GM18505 (cell line): ENCODE data around the gene ZFP90.
A peak's percentile ranks its signal among the peaks of the same experiment; 100 is the strongest.

Experiments
- ATAC-seq: cut with Tn5 transposase; IDR thresholded peaks from one replicate; pipeline ENCODE4 v1.9.1; 2021; ENCODE audit not compliant: unreplicated experiment
- POLR2A ChIP-seq: IDR thresholded peaks from 4 replicates; pipeline ENCODE4 v1.6.1; 2011; ENCODE audit warnings: borderline replicate concordance; ENCODE audit not compliant: insufficient read depth, insufficient read length; ENCODE audit errors: extremely low read depth

Gene ZFP90

DNA sequence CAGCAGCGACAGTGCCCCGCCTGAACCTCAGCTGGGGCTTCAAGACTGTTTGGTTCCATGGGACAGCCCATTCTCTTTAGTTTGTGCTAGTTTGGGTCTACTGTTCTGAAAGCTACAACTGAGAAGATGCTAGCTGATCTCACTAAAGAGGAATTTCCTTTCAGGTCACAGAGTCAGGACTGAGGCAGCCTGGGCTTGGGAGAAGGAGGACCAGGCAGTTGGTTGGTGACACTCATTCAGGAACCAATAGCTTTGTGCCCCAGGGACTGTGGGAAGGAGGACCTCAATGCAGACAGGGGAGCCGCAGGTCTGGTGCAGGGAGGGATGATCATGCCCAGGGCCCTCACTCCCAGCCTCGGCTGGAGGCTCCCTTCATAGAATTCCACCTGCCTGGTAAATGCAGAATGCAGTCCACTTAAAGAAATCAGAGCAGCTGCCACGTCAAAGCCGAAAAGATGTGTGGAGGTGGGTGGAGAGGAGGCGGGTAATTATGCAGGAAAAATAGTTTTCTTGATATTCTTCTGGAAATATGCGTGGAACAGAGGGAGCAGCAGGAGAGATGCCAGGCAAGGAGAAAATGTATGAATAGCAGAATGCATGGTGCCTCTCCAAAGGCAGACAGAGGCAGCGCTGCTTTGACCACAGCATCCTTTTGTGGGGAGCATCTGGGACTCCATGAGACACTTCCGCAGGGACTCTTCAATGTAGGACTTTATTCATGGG lies 32.6 kb upstream of the ZFP90 start:
- TF ChIP-seq POLR2A: no peak
- ATAC-seq: no peak

DNA sequence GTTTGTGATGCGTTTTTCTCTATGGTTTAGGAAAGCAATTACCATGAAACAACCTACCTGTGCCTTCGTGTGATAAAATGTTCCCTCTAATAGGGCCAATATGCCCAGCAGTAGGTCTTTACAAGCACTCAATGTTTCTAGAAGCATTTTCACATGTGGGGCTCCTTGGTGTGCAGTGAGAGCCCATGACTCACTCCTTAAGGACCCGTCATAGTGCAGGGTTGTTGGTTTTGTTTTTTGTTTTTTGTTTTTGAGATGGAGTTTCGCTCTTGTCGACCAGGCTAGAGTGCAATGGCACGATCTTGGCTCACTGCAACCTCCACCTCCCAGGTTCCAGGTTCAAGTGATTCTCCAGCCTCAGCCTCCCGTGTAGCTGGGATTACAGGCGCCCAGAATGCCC lies 31.1 kb upstream of the ZFP90 start:
- no peak for ATAC-seq
- no peak for TF ChIP-seq POLR2A

DNA sequence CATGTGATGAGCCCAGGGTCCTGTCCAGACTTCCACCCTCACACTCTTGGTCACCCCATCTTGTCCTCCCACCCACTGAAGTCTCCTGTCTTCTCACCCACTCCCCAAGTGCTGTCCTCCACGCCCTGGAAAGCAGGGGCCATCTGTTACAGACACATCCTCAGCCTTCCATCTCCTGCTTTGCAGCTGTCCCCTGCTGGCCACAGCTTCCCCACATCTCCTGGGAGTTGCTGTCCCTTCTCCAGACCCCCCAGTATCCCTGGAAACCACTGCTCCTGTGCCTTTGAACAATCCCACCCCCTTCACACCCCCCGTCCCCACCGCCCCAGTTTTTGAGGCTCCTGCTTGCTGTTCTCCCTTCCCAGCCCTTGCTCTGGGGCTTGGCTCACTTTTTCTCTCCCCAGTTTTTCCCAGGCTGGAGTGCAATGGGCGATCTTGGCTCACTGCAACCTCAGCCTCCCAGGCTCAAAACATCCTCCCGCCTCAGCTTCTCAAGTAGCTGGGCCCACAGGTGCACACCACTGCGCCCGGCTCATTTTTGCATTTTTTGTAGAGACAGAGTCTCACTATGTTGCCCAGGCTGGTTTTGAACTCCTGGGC lies 30.4 kb upstream of the ZFP90 start:
- TF ChIP-seq POLR2A: no peak
- no peak for ATAC-seq

DNA sequence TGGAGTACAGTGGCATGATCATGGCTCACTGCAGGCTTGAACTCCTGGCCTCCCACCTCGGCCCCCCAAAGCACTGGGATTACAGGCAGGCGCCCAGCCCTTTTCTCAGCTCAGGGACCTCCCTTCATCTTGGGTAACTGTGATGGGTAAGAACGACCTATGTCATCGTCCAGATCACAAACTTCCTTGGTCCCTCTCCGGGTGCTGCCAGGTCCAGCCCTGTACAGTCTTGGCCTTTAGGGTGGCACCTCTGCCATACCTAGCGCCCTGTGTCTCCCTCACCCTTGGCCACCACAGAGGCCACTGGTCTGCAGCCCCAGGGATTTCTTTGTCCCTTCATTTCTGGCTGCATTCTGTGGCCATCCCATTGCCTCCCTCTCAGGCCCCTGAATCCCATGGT lies 29.7 kb upstream of the ZFP90 start:
- no peak for ATAC-seq
- TF ChIP-seq POLR2A: no peak

DNA sequence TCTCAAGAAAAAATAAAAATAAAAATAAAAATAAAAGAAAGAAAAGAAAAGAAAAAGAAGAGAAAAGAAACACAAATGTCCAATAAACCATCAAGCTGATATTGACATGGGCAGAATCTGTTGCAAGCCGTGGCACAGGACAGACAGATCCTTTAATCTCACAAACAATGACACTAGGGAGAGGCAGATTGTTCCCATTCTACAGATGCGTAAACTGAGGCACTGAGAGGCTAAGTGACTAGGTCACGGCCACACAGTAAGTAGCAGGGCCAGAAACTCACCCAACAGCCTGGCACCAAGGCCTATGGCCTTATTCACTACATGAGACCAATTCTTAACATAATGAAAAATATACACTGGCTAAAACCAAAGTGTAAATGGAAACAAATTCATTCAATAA lies 28.3 kb upstream of the ZFP90 start:
- ATAC-seq: no peak

DNA sequence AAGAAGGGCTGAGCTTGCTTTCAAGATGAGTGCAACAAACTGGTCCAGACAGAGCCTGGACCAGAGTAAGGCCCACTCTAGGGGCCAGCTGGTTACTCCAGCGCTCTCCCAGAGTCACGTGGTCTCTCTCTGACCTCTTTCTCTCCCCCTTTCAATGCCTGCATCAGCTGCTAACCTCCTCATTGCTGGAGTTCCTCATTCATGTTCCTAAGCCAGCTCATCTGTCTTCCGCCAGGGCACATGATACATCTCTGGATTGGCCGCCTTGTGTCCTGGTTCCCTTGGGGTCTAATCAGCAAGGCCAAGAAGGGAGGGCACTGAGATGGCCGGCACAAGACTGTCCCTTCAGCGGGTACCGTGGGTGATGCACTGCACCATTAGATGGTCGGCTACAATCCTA lies 26.9 kb upstream of the ZFP90 start:
- no peak for TF ChIP-seq POLR2A
- no peak for ATAC-seq

More for the DNA sequence above, 28.3 kb upstream of the ZFP90 start:
- no peak for TF ChIP-seq POLR2A

DNA sequence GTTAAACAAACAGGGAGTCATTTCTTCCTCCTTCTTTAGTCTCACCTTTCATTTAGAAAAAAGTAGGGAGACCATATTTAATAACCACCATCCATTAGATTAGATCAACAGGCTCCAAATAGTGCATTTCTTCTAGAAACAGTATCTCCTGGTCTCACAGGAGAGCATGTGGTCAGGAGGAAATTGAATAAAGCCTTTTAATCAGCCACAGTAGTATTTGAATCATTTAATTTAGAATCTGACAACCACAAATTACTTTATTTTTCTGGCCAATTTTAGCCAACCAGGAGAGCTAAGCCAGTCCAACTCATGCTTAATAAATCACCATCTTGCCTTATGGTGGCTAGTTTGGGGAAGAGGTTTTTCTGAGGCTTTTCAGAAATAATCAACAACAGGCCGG lies 26.3 kb upstream of the ZFP90 start:
- no peak for ATAC-seq
- no peak for TF ChIP-seq POLR2A

DNA sequence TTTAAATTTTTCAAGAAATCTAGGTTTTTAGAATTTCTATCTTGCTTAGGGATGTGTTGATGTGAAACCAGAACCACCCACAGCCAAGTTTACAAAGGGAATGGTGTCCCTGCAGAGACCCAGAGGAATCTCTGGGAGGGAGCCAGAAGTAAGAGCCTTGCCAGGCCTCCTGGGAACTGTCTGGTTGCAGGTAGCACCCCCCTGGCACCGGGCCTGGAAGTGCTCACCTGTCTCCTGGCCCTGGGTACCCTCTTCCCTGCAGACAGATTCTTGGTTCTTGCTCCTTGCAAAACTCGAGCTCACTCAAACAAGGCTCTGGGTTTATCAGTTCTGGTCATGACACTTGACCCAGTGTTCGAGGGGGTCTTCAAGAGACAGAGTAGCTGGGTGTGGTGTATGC lies 24.6 kb upstream of the ZFP90 start:
- no peak for TF ChIP-seq POLR2A
- ATAC-seq: no peak

DNA sequence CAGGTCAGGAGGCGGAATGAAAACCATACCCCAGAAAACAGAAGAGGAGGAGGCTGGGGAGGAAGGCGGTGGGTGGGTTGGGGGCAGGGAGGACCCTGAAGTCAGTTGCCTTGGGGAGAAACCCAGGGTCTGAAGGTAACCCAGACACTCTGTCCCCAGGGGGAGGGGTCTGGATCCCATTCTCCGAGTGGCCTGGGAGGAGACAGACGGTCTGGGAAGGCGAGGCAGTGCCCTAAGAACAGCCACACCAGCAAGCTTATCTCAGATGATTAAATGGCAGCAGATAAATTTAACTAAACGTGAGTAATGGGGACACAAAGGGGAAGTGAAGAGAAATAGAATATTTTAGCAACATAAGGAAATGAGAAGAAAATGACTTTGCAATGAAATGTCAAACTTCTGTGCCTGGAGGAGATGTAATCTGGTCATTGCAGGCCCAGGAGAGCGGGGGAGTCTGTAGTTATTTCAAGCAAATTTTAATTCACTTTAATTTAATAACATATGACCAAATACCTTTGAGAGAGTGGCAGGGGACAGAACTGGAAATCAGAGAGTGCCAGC lies 21.4 kb upstream of the ZFP90 start:
- no peak for TF ChIP-seq POLR2A

DNA sequence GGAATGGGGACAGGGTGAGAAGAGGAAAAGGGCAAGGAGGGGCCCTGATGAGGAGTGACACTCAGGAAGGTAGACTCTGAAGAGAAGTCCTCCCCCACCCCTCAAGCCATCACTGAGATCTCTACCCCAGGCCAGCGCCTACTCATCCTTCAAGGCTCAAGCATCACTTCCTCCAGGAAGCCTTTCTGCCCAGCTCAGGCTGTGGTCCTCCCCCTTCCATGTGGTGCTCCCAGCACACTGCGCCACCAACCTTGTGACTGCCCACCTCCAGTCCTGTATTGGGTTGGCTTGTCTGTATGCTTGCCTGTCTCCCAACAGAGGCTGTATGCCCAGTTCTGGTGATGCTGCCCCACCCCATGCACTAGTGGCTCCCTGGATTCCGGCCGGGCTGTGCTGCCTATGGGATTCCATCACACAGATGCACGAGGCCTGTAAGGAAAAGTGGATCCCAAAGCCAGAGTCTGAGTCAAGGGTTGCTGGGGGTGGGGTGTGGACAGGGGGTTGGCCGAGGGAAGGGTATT lies 19.8 kb upstream of the ZFP90 start:
- TF ChIP-seq POLR2A: no peak
- ATAC-seq: no peak

More for the DNA sequence above, 21.4 kb upstream of the ZFP90 start:
- no peak for ATAC-seq

DNA sequence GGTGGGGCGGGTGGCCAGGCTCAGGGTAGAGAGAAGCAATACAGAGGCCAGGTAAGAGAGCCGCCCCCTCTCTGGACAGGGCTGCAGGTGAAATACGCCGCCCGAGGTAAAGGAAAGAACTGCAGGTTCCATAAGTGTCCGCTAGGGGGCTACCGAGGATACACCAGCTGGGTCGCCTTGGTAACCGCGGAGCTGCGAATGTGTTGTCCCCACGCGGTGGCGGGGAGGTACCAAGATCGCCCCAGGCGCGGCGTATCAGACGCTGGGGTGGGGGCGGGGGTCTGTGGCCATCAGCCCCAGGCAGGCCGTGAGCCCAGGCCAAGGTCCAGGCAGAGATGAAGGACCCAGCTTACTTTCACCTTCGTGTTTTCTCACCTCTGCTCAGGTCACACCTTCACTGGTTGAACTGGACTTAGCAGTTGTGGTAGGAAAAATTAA lies 18.4 kb upstream of the ZFP90 start:
- ATAC-seq: peak; percentile 79
- no peak for TF ChIP-seq POLR2A

DNA sequence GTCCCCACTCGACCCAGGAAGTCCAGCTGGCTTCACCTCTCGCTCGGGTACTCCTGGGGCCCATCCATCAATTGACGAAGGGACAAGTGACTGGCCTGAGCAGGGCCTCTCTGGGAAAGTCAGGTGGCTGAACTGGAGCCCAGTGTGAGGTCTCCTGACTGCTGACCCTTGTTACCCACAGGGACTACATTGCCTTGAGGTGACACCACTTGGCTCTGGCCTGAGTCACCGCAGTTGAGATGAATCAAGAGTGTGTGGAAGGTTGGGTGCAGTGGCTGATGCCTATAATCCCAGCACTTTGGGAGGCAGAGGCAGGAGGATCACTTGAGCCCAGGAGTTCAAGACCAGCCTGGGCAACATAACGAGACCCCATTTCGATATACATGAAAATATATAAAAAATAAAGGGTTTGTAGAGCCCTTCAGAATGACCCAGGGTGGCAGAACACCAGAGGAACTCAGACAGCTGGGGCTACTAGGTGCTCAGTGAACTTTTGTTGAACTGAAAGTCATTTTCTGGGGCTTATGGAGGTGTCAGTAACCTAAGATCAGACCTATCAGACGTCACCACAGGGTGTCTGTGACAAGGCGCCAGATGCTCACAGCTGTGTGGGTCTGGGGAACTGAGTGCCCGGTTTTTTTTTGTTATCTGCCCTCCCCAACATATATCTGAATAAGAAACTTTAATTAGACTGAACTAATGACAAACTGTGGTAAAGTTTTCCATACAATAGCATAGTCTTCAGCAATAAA lies 14.8 kb upstream of the ZFP90 start:
- TF ChIP-seq POLR2A: no peak
- ATAC-seq: no peak

DNA sequence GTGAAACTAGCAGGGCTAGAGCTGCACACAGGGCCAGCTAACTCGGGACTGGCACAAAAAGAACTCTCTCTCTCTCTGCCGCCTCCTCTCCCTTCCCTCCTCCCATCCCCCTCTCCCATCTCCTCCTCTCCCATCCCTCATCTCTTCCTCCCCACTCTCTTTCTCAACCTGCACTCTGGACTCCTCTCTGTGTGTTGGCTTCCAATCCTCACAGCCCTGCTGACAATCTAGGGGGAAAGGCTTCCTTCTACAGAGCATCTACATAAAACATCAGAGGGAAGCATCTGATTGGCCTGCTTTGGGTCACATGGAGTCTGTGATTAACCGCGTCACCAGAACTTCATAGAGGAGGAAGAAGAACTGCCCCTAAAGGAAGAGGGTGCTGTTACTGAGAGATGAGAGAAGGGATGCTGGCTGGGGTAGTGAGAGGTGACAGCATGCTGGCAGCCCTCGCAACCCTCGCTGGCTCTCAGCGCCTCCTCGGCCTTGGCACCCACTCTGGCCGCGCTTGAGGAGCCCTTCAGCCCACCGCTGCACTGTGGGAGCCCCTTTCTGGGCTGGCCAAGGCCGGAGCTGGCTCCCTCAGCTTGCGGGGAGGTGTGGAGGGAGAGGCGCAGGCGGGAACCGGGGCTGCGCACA lies 12.8 kb upstream of the ZFP90 start:
- no peak for TF ChIP-seq POLR2A
- no peak for ATAC-seq
